Measurements from ENCODE around the gene SERPIND1.
"Not testable (repeated sequence)": the region's sequence is repeated elsewhere in the genome, so short reads cannot be mapped to it uniquely, and the experiment has no call there.

SERPIND1 gene

DNA sequence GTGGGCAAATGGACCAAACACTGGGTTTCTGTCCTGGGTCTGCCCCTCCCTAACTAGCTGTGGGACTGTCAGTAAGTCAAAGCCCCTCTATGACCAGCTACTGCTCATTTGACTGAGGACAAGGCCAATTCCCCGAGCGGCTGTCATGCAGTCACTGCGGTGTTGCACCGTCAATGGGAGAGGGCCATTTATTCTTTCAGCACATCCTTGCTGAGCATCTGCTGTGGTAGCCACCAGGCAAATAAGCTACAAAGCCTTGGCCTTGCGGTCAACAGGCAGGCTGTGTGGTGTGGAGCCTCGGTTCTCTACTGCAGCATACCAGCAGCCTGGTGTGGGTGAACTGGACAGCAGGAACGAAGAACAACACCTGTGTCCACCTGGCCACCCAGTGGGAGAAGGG is 25.8 kb upstream of the SERPIND1 start:
- no peak for DNase-seq

DNA sequence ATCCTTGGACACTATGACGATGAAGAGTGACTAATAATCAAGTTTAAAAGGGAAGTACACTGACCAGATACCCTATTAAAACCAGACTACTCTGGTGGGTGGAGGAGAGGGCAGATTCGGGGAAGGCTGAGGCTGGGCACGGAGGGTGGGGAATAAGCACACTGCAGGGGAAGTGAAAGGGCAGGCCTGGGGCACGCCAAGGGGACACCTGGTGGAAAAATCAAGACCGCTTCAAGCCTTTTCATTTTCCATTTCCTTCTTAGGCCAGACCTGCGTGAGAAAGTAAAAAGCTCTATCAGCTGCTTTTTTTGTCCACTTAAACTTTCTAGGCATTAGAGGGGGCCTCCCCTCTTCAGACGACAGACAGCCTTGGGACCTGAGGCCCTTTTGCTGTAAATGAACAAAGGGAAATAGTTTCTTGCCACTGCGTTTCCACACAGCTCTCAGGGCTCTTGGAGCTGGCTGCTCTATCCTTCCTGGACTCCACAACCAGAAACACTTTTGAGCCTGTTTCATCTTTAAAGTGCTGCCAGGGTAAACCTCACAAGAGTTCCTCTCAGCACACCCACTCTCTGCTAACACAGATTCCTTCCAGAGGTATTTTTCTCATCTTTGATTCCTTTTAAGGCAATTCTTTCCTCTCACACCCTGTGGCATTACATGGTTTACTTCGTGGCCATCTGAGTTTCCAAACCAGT is 25.0 kb upstream of the SERPIND1 start:
- no peak for DNase-seq

DNA sequence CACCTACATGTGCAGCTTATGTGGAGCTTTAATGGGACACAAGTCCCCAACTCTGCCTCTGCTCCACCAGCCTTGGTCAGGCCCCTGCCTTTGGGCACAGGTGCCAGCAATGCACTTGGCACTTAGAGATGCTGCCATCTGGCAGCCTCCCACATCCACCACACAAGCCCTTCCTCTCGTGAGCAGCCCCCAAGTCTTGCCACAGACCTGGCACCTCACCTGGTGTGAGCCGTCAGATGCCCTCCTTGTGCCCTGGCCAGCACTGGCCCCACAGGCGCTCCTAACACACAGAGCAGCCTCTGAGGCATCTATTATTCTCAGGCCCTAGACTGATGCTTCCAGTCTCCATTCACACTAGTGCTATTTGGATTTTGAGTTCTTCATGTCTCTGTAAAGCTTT is 24.5 kb upstream of the SERPIND1 start:
- no peak for DNase-seq

DNA sequence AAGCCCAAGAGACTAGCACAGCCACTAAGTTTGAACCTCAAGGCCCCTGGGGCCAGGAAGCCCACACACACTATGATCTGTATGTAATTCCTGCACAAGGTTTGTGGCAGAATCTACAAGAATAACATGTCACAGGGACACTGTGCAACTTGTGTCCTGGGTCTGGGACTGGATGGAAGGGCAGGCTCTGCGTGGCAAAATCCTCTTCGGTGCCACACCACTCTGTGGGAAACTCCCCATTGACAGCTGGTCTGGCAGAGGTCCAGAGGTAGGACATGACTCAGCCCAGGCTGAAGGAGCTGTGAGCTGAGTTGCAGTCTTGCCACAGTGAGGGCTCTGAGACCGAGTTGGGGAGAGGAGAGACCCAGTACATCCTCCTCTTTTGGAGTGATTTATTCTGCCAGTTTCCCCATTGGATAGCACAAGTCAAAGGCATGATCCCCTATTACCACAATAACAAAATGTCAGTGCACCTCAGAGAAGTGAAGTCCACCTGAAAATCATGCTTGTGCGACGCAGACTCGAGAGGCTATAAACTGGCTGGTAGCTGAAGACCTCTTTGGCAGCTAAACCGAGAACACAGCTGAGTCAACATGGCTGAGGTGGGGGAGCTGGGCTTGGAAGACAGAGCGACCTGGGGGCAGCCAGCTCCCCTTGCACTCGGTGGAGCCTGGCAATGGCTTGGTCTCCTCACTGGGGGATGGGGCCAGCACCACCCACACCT is 23.3 kb upstream of the SERPIND1 start:
- DNase-seq = peak; percentile 70

DNA sequence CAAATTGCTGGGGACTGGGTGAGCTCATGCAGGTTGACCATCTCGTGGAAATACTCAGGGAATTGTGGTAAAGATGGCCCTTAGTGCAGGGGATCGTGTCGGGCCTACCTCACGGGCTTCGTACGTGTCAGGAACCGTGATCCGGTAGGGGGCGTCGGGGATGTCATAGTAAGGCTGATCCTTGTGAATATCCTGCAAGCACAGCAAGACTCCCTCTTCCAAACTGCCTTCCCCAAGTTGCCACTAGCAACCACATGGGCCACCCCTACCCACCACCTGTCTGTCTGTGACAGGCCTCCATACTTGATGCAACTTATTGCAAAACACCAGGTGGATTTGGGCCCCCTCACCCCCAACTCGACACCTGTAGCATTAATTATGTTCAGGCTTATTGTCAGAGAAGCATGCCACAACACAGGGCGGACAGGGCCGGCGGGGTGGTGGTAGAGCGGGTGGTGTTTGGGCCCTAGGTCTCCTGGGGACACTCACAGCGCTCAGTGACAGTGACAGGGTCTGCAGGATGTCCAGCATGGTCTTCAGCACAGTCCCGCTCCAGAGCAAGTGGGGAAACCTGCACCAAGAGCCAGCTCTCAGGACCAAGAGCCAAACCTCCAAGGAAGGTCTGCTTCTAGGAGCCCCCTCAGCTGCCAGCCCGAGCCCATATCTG is 22.6 kb upstream of the SERPIND1 start:
- DNase-seq = no peak

DNA sequence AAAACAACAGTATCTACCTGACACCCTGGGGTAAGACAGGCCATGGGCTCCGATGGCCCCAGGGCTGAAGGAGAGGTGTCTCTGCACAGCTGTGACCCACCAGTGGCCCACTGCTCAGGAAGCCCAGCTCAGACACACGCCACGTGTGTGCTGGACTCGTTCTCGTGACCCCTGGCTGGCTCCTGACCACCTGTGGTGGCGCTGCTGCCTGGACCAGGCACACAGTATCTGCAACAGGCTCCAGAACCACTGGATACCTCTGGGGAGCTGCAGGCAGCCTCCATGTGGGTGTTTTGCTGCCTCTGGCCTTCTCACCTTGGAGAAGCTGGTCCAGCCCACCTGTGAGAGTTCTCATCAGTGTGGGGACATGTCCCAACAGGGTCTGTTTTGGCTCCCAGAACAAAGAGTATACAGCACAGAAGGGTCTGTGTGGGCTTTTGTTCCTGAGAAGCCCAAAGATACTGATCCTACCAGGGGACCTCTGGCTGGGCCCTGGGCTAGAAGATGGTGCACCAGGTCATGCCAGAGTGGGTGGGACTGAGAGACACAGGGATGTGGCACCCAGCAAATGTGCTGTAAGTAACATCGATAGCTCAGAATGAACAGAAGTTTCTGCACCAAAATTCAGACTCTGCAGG is 21.7 kb upstream of the SERPIND1 start:
- DNase-seq = no peak

DNA sequence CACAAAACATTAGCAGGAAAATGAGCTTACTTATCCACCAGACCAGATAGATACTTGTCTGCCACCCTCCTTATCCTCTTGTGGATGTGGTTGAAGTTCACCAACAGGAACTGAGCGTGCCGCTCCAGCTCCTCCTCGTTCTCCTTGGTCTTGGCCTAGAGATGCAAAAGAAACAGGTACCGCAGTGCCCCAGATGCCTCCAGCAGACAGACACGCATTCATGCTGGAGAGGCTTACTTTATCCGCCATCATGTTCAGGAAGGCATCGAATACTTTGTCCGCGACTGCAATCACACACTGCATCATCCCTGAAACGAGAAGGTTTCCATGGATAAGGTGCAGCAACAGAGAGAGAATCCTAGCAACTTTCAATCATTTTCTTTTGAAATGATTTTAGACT is 21.0 kb upstream of the SERPIND1 start:
- DNase-seq = no peak

DNA sequence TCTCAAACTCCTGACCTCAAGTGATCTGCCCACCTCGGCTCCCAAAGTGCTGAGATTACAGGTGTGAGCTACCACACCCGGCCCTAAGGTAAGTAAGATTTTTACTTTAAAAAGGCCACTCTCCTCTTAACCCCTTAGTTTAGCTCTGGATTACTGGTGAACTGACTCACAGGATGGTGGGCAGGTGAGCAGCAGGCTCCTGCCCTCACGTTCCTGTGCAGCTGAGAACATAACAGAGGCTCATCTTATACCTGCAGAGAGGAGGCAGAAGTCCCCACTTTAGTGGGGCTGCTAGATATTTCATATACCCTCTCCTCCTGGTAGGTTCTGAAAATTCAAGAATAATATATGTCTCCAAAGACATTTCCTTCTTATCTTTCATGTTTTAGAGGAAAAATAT is 17.1 kb upstream of the SERPIND1 start:
- DNase-seq = no peak

DNA sequence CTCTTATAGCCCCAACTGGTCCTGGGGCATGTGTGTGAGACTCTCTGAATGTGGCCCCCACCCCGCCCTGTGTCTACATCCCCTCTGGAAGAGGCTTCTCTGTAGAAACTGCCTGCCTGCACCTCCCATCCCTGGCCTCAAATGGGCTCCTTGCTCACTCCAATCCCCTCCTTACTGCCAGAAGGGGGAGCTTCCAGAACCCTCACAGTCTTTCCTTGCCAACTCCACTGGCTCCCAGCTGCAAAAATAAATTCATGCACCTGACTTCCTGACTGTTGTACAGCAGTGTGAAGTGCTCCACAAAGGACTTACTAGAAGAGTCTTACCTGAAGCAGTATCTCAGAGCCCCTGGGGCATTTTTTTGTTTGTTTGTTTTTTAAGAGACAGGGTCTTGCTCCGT is 15.2 kb upstream of the SERPIND1 start:
- peak; percentile 15 for DNase-seq

DNA sequence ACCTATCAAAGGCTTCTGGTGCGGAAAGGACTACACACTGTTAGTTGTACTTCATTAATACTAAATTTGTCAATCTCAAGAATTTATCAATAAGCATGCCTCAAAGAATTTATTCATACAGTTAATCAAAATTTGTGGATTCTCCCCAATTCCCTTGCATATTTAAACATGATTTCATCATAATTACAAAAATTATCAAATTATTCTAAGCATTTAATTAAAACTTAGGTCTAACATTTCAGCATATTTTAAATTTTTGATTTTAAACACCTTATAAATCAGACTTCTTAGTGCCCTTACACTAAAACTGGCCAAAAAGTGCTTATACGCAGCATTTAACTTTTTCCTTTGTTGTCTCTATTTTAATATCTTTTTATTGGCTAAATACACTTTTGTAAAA is 13.8 kb upstream of the SERPIND1 start:
- DNase-seq = no peak

DNA sequence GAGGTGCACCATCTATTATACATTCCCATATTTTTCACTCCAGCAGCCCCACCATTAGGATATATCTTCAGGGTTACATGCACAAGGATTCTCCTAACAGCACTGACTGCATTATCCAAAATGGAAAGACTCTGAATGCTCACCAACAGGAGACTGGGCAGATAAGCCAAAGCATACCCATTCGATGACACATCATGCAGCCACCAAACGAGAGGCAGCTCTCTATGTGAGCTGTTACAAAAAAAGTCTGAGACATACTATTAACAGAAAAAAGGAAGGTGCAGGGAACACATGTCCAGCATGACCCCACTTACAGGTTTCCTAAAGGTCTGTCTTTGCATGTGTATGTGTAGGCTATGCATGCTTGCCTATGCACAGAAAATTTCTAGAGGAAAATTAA is 12.4 kb upstream of the SERPIND1 start:
- no peak for DNase-seq

DNA sequence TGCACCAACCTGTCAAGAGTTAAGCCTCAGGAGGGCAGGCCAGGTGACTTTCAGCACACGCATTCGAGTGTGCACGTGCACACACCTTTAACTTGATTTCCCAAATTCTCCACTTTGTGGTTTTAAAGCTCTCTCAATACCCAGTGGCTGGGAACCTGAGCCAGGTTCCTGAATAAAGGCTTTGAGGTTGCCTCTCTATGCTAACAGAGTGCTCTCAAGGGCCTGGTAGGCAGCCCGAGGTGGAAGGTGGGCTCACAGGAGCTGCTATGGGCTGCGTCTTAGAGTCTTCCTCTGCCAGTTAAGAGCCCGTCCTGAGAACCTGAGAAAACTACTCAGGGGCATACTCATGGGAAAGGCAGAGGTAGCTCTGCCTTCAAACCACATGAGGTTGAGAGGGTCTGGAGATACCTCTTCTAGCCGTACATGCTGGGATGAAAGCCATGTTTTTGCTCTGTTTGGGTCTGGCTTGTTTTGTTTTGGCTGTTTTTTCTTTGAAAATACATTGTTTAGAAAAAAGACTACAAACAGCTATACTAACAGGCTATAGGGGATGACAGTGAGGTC is 11.6 kb upstream of the SERPIND1 start:
- DNase-seq = no peak

DNA sequence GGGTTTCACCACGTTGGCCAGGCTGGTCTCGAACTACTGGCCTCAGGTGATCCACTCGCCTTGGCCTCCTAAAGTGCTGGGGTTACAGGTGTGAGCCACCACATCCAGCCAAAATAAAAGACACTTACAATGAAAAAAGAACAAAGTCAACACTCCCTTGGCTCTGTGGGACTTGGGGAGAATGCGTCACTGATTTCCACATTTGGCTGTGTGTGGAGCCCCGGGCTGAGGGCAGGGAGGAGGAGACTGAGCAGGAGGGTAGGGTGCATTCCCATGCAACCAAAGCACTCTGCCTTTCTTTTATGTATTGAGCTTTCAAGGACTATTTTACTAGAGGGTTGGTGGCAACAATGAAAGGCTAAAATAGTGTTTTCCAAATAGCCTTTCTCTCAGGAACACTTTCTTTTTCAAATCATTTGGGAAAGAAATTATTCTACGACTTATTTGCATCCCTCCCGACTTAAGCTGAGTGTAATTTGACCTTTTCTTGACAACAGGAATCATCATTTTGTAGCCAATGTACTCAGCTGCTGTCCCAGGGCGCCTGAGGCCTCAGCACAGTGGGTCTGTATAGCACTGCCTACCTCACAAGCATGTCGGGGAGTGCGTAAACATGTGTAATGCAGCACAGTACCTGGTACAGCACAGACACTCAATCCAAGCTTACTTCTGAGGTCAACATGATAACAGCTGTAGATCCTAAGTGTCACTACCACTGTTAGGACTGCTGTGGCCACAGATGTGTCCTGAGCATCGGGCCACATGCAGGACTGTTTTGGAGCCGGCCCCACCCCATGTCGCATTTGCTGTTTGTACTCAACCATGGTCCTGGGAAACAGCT is 10.1 kb upstream of the SERPIND1 start:
- no peak for DNase-seq

DNA sequence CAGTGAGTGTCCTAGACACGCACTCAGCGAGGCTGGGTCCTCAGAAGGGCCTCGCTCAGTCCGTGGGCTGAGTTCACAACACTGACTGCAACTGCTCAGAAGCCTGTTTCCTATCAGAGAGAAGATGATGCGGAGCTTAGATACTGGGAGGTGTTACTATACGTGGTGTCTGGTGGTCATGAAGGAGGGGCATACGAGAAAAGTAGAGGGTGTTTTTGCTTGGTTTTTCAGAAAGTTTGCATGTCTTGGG is 9.5 kb upstream of the SERPIND1 start:
- DNase-seq = no peak

DNA sequence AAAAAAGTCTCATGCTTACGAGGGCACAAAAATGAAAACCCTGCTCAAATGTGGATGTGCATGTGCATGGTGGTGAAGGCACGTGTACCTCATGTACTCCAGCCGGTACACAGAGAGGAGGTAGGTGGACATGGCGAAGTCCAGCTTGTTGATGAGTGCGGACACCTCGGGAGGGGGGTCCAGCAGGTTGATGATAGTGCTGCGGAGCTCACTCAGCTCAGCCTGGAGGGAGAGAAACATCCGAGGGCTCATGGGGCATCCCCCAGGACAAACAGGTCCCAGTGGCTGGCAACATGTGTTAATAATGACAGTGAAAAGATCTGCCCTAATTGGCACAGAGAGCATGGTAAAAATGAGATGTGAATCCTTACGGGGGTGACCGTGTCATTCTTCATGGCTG is 9.2 kb upstream of the SERPIND1 start:
- DNase-seq = no peak

DNA sequence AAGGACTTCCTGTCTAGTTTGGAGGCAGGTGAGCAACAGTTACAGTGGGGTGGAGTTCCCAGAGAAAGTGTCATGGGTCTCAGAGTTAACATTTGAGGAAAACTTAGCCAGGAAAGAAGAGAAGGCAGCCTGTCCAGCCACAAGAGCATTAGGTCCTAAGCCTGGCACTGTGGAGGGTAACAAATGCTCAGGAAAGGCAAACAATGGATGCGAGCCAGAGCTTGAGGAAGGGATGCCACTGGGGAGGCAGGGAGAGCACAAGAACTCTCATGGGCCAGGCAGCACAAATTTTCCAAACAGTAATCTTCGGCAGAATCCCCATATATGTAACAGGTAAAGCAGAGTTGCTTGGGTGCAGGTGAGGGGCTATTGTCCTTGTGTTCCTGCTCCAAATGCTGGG is 8.0 kb upstream of the SERPIND1 start:
- no peak for DNase-seq

DNA sequence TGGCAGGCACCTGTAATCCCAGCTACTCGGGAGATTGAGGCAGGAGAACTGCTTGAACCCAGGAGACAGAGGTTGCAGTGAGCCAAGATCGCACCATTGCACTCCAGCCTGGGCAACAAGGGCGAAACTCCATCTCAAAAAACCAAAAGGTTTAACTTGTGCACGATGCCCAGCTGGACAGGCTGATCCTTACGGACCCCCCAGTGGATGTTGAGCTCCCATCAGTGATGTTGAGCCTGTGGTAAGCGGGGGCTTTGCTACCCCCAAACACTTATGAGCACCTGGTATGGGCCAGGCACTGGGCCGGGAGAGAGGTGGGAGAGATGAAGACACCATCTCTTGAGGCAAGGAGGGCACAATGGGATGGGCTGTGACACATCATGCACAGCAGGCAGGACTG is 7.4 kb upstream of the SERPIND1 start:
- no peak for DNase-seq

DNA sequence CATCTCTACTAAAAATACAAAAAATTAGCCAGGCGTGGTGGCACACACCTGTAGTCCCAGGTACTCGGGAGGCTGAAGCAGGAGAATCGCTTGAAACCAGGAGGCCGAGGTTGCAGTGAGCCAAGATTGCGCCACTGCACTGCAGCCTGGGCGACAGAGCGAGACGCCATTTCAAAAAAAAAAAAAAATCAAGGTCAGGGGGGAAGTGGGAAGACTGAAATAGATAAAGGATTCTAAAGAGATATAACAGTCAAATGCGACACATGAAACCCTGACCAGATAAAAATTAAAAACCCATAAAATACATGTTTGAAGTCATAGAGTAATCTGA is 4.5 kb upstream of the SERPIND1 start:
- DNase-seq = not testable (repeated sequence)

DNA sequence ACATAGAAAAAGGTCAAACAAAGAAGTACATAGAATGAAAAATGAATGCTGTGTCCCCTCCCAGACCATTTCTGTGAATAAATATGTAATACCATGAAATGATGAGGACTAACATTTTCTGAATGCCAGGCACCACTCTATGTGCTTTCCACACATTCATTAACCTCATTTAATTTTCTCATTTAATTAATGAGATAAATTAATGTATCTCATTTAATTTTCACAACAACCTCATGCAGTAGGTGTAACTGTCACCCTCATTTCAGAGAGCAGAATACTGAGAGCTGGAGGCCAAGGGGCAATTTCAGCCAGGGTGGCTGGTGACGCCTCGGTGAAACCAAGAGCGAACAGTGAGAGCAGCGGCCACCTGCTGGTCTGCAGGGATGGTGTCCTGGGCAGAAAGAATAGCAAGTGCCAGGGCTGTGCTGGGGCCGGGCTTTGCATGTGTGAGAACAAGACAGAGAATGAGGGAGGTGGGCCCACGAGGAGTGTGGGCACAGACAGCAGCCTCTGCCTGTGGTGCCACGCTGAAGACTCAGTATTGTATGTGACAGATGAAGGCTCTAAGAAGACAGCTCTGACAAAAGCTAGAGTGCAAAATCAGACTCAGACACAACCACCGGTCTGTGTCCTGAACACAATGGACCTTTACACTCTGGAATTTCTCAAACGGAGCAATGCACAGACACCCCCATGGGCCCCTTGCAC is 1.8 kb upstream of the SERPIND1 start:
- DNase-seq = no peak

DNA sequence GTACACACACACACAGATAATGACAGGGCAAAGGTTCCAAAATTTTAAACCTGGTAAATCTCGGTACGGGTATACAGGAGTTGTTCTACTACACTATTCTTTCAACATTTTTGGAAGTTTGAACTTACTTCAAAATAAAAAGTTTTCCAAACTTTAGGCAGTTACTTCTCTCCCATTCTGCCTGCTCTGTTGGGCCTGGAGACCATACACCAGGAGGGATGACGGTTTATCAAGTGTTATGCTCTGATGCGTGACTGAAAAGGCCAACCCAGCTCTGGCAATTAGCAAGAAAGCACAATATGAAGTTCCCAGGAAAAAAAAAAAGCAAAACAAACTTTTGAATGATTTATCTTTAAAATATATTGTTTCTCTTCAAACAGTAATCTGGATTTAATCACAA is 969 bp downstream of the SERPIND1 start:
- DNase-seq = no peak

DNA sequence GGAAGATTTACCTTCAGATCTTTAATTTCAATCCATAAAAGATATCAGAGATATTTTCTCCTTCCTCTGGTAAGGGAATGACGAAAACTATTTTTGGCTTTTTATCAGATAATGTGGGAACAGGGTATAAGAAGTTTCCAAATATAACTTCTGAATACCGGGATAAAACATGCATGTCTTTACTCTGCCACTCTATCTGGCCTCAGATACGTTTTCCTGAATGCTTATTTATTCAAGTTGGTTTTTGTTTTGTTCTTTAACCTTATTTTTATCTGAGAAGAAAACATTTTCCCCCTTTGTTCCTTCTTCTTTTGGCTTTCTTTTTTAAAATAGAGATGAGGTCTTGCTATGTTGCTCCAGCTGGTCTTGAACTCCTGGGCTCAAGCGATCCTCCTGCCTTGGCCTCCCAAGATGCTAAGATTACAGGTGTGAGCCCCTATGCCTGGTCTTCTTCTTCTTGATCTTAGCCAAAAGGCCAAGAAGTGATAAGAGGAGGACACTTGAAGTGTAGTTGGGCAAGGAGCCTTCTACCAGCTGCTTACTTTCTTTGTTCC is 1.5 kb downstream of the SERPIND1 start:
- no peak for DNase-seq

Measured in hematopoietic multipotent progenitor cell treated with erythropoietin and hydrocortisone succinate and interleukin-3 and kit ligand, for 8 days (in vitro differentiated cells).